HG03175 (cell line): ENCODE results near the gene BLMH.
"Not testable (repeated sequence)": the region's sequence is repeated elsewhere in the genome, so short reads cannot be mapped to it uniquely, and the experiment has no call there.

Experiments used
- ATAC-seq: cut with Tn5 transposase; IDR thresholded peaks from one replicate; pipeline ENCODE4 v1.9.1; 2021; ENCODE audit warnings: mild to moderate bottlenecking, moderate library complexity; ENCODE audit not compliant: unreplicated experiment

Gene BLMH

DNA sequence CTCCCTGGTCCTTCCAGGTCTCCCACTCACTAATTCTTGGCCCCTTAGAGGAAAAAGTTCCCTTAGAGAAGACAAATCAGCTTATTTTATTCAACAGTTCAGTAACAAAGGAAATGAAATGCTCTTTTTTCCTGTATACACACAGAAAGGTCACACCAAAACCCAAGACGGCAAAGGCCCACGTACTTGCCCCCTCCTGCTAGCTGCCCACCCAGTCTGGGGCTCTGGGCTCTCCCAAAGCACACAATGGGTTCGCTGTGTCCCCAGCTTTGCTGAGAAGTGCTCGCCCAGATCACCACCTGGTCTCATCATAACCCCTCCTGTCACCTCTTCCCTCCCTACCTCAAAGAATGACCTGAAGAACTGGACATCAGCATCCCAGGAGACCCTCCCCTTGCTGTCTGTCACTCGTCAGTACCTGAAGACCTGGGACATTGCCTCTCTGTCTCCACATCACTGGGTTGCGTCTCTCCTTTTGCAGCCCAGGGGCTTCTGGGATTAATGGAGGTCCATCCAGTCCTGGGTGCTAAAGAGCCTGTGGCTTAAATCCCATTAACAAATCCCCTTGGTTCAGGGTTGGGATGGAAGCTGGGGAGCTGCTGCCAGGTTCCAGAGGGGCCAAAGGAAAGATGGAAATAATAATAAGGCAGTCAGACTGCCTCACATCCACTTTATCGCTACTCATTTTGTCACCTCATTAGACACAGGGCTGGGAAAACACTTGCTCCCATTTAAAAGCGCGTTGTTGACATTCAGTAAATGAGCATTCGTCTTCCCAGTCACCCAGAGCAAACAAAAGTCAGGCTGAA lies 59.5 kb downstream of the BLMH start:
- ATAC-seq = no peak

- no peak for ATAC-seq
These were observed 61.1 kb downstream of the BLMH start for GRCh38 chr17:30230596-30231125.

DNA sequence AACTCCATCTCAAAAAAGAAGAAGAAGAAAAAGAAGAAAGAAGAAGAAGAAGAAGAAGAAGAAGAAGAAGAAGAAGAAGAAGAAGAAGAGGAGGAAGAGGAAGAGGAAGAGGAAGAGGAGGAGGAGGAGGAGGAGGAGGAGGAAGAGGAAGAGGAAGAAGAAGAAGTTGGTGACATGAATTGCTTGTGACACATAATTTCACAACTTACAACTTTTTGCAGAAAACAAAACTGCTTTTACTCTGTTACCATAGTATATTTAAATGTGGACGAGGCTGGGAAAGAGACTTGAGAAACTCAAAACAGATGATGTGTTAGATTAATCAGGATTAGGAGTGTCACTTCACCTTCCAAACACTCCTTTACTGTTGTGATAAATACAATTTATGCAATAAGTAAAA lies 61.7 kb downstream of the BLMH start:
- ATAC-seq = not testable (repeated sequence)

GRCh38 chr17:30229012-30229411 lies 62.7 kb downstream of the BLMH start:
- ATAC-seq = no peak

GRCh38 chr17:30228011-30228410 lies 63.7 kb downstream of the BLMH start:
- no peak for ATAC-seq

- no peak for ATAC-seq
These were observed 64.9 kb downstream of the BLMH start for GRCh38 chr17:30226878-30227277.

DNA sequence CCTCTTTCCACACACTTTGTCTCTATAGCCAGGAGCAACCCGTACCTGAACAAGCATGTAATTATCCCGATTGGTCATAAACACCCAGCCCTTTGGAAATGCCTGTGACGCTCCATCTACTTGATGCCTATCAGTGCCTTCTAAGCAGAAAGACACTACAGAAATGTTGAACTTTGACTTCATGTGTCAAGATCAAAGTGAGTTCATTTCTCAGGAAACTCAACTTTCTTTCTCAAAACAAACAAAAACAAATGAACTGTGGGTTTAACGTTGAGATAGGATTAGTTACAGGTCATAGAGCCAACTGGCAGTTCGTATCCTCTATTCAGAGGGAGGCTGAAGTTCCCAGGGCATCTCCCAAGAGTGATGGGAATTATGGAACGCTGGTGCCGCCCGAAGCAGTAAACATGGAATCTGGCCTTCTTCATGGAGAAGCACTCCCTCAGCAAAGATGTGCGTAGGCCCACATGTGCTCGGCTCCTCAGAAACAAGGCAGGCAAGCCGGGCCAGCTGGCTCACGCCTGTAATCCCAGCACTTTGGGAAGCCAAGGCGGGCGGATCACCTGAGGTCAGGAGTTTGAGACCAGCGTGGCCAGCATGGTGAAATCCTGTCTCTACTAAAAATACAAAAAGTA lies 65.7 kb downstream of the BLMH start:
- ATAC-seq = no peak

DNA sequence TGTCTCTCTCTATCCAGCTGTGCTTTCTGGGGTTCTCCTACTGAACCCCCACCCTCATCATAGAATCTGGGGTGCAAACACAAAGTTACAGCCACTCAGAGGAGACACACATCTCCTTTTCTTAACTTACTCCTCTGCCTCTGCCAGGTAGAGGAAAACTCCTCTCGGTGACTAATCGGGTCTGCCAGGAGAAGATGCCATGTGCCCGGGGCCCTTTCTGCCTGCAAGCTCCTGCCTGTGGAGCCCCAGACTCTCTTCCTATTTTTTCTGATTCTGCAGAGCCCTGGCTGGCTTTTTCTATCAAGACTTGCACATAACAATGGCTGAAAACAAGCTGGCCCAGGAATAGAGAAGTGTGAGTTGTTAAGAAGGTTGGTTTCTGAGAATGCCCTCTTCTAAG lies 66.6 kb downstream of the BLMH start:
- ATAC-seq = no peak

DNA sequence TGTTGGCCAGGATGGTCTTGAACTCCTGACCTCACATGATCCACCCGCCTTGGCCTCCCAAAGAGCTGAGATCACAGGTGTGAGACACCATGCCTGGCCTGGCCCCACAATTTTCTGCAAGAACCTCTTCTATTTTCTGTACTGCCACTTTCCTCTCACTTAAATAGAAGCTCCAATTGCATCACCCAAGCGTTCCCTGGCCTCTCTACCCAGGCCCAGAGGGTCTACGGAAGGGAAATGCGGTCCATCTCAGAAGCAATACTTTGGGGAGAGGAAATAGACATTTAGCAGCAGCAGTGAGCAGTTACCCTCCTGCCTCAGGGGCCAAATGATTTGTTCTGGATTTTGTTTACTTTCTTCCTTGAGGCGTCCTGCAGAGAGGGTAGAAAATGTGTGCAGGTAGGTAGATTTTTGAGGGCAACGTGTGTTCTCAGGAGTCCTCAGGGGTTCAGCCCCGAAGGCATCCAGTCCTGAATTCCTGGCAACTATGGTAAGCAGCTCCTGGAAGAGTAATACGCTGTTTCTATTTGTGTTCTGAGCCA lies 67.3 kb downstream of the BLMH start:
- no peak for ATAC-seq

DNA sequence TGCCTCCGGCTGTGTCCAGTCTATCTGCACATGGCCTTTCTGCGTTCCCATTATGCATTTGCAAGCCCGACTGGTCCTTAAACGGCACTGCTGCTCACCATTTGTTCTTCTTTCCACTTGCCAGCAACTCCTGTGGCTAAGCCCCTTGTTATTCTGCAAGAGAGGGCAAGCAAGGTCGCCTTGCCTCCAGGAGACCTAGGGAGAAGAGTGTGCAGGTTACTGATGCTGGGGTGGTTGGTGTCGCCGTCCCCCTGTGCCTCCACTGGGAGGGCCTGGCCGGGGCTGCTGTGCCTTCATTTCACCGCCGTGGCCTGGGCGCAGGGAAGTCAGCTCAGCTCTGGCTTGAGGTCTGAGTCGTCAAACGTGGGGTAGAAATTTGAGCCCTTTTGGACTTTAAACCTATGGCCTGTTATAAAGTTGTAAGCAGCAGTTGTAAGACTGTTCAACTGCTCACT lies 69.0 kb downstream of the BLMH start:
- ATAC-seq = no peak

DNA sequence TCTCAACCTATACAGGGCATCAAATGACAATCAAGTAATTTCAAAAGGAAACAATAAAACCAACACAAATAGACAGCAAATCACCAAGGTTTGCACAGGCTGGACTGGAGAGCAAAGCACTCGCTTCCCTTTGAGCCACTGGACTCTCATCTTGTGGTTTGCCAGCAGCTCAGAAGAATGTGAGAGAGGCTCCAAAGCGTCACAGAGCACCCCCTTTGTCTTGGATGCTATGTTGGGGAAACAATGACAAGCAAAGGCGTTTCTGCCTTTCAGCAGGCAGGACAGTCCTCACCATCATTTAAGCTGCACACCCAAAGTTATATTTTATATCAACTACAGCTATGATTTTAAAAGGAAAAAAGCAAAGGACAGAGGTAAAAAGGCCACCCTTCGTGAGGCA lies 69.5 kb downstream of the BLMH start:
- ATAC-seq = no peak

GRCh38 chr17:30221346-30221745 lies 70.4 kb downstream of the BLMH start:
- no peak for ATAC-seq

GRCh38 chr17:30220414-30220813 lies 71.3 kb downstream of the BLMH start:
- no peak for ATAC-seq

- no peak for ATAC-seq
These were observed 71.9 kb downstream of the BLMH start for GRCh38 chr17:30219833-30220232.

DNA sequence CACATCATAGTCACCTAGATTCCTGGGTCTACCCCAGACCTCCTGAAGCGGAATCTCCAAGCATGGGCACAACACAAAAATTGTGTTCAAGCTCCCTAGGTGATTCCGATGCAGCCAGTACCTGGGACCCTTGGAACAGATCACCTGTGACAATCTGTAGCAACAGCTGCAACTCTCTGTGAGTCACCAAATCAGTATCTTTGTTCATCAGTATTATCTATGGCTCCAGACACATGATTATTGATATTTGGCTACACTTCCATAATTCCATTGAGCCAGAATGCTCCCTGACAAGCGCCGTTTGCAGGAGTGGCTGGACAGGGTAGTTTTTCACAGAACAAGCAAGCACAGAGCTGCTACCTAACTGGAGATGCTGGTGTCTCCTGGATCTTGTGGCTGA lies 72.4 kb downstream of the BLMH start:
- ATAC-seq = no peak

DNA sequence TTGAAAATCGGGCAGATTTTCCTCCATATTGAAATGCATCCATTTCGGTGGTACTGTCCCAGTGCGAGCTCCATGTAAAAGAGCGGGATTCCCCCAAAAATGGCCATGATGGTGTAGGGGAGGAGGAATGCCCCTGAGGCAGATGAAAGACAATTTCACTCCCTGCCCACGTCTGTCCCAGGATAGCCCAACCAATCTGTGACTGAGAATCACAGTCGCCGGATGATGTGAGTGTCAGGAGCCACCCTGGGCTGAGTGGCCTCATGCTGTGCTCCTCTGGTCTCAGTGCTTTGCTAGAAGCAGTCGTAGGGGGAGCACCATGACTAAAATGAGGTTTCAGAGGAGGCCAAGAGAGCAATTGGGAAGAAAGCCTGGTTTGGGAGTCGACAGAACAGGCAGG lies 72.9 kb downstream of the BLMH start:
- ATAC-seq = no peak

DNA sequence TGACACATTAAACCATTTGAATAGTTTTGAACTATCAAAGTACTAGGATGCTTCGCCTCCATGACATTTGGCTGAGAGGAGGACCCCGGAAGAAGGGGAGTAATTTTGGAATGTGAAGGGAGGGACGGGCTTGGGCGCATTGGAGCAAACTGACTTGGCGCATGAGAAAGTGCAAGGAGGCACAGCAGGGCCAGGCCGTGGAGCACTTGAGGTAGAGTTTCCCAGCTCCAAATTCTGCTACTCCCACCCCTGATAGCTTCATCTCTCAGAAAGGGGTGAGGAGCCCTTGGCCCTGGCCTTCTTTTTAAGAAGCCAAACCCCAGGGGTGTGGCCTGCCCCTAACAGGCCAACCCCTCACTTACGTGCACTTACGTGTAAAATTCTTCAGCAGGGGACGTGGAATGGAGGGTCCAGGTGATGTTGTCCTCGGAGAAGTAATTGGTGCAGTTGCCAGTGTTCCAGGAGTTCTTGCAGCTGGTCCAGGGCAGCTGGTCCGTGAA lies 73.9 kb downstream of the BLMH start:
- no peak for ATAC-seq

- no peak for ATAC-seq
These were observed 74.7 kb downstream of the BLMH start for GRCh38 chr17:30217054-30217453.

DNA sequence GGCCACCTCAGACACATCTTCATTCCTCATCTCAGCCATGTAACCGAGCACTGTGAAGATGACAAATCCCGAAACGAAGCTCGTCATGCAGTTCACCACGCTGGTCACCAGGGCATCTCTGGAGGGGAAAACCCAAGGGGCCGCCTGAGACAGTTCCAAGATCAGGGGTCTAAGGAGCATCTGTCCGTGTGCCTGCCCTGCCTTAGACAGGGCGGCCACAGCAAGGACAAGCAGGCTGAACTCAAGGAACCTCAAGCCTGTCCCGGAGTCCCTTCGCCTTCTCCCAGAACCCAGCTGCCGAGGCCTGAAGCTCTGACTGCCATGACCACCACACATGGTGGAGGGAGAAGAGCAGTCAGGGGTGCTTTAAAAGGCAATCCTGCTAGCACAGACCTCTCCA lies 79.0 kb downstream of the BLMH start:
- peak; percentile 73 for ATAC-seq

DNA sequence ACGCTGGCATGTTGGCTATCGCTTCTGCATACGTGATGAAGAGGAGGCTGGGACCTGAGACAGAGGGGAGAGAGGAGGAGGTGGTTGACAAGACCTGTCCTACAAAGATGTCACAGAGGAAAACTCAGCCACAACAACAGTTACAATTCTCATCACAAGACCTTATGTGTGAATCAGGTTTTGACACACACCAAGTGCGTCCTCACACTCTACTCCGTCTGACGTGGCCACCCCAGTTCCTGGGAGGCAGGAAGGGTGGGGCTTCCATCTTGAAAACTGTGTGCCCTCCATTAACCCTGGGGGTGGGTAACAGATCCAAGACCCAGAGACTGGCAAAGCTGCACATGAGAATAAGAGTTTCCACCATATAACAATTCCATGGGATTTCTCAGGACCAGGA lies 80.4 kb downstream of the BLMH start:
- ATAC-seq = no peak

- no peak for ATAC-seq
These were observed 80.8 kb downstream of the BLMH start for GRCh38 chr17:30210901-30211300.

DNA sequence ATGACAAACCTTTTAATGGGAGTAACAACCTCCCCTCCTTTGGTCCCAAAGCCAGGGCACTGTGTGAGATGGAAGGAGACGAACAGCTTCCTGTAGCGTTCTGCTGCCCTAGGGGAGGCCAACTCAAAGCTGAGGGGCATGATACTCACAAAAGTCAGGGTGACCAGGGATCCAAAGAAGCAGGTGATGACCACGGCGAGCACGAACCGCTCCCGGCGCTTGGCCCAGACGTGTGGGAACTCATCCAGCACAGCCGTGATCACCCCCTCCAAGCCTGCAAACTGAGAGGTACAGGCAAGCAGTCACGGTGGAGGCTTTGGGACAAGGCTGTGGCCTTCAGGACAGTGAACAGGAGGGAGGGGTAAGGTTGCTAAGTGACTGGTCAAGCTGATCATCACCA lies 81.4 kb downstream of the BLMH start:
- no peak for ATAC-seq
